NCI-H526 (cell line): ENCODE measurements around the gene MGAT4C.
"Not testable (repeated sequence)": the region's sequence is repeated elsewhere in the genome, so short reads cannot be mapped to it uniquely, and the experiment has no call there.

Experiments
- DNase-seq, 2 experiments: peaks; one replicate each; lab custom pipeline; 2025; lab: John Stamatoyannopoulos, UW

The MGAT4C gene

GRCh38 chr12:86134561-86134960, 121.6 kb downstream of the MGAT4C start:
- DNase-seq = no peak

- DNase-seq = not testable (repeated sequence)
Observed at GRCh38 chr12:86126900-86127299, 129.3 kb downstream of the MGAT4C start.

- no peak for DNase-seq
Observed at GRCh38 chr12:86122846-86123468, 133.2 kb downstream of the MGAT4C start.

- DNase-seq = no peak
Observed at GRCh38 chr12:86118161-86118560, 138.0 kb downstream of the MGAT4C start.

- no peak for DNase-seq
Observed at GRCh38 chr12:86117711-86118110, 138.5 kb downstream of the MGAT4C start.

GRCh38 chr12:86104087-86104486, 152.1 kb downstream of the MGAT4C start:
- no peak for DNase-seq

- no peak for DNase-seq
Observed at GRCh38 chr12:86097161-86097560, 159.0 kb downstream of the MGAT4C start.

GRCh38 chr12:86091681-86092080, 164.5 kb downstream of the MGAT4C start:
- no peak for DNase-seq

GRCh38 chr12:86081843-86082242, 174.3 kb downstream of the MGAT4C start:
- no peak for DNase-seq

- not testable (repeated sequence) for DNase-seq
Observed at GRCh38 chr12:86059052-86059451, 197.1 kb downstream of the MGAT4C start.

GRCh38 chr12:86057092-86057845, 198.9 kb downstream of the MGAT4C start:
- DNase-seq = no peak

- no peak for DNase-seq
Observed at GRCh38 chr12:86052921-86053320, 203.3 kb downstream of the MGAT4C start.

- DNase-seq = no peak
Observed at GRCh38 chr12:86050010-86050409, 206.2 kb downstream of the MGAT4C start.

GRCh38 chr12:86044396-86044795, 211.8 kb downstream of the MGAT4C start:
- no peak for DNase-seq

- no peak for DNase-seq
Observed at GRCh38 chr12:86042062-86042461, 214.1 kb downstream of the MGAT4C start.

- no peak for DNase-seq
Observed at GRCh38 chr12:86018361-86018760, 237.8 kb downstream of the MGAT4C start.

- no peak for DNase-seq
Observed at GRCh38 chr12:86015026-86015425, 241.2 kb downstream of the MGAT4C start.

- no peak for DNase-seq
Observed at GRCh38 chr12:86006727-86007126, 249.5 kb downstream of the MGAT4C start.

GRCh38 chr12:85998074-85998473, 258.1 kb downstream of the MGAT4C start:
- DNase-seq = no peak

GRCh38 chr12:85996280-85996679, 259.9 kb downstream of the MGAT4C start:
- no peak for DNase-seq

GRCh38 chr12:85993746-85994145, 262.4 kb downstream of the MGAT4C start:
- no peak for DNase-seq

GRCh38 chr12:85985996-85986395, 270.2 kb downstream of the MGAT4C start:
- DNase-seq = no peak

GRCh38 chr12:85983601-85984000, 272.6 kb downstream of the MGAT4C start:
- no peak for DNase-seq

GRCh38 chr12:85979641-85980040, 276.6 kb downstream of the MGAT4C start:
- DNase-seq = no peak
